Keratinocyte (primary cell): Measurements from ENCODE around the gene GPR176. TPM values are rescaled to one million over a fixed set of nuclear protein-coding genes. Genes with fewer than 3 reads are reported as not detected.

Experiments
- DNase-seq: peaks from one replicate; pipeline ENCODE4 v3.0.0-alpha.2; 2011; ENCODE audit warnings: low read depth, missing footprints, low spot score
- FAIRE-seq: peaks from 2 replicates; lab custom pipeline; 2011; peaks lifted over from hg19 to GRCh38; lab: Jason Lieb, UNC
- H2AFZ ChIP-seq: 2 replicates; pipeline ENCODE4 v1.6.0; 2012; ENCODE audit warnings: low read length, control low read depth, inconsistent platforms; ENCODE audit not compliant: control insufficient read depth
- H3K27ac ChIP-seq: 2 replicates; pipeline ENCODE4 v1.5.1; 2011; ENCODE audit warnings: low read length; ENCODE audit not compliant: control insufficient read depth, insufficient read depth
- H3K27me3 ChIP-seq: 3 replicates; pipeline ENCODE4 v1.6.0; 2011; ENCODE audit warnings: low read length; ENCODE audit not compliant: control insufficient read depth, insufficient read depth; ENCODE audit errors: extremely low read depth
- H3K36me3 ChIP-seq, 2 experiments: 2 replicates in 1 of 2; 3 replicates in 1 of 2; pipeline ENCODE4 v1.5.1; 2011; ENCODE audit warnings: low read length in 2 of 2, mild to moderate bottlenecking in 1 of 2; ENCODE audit not compliant: control insufficient read depth in 2 of 2, insufficient read depth in 2 of 2; ENCODE audit errors: extremely low read depth in 1 of 2
- H3K4me1 ChIP-seq: 3 replicates; pipeline ENCODE4 v1.5.1; 2011; ENCODE audit warnings: low read length; ENCODE audit not compliant: control insufficient read depth, insufficient read depth; ENCODE audit errors: extremely low read depth
- H3K4me2 ChIP-seq: 3 replicates; pipeline ENCODE4 v1.6.0; 2011; ENCODE audit warnings: low read depth, low read length; ENCODE audit not compliant: control insufficient read depth, insufficient read depth; ENCODE audit errors: extremely low read depth
- H3K4me3 ChIP-seq, 3 experiments: fragments of 200-600 bp in 1 of 3; sonication (generic) in 1 of 3; 2 replicates in 2 of 3; 3 replicates in 1 of 3; pipeline ENCODE4 v1.5.1; 2011 to 2016; ENCODE audit warnings: low read length in 3 of 3, mild to moderate bottlenecking in 3 of 3, control low read depth in 2 of 3, inconsistent platforms in 1 of 3, low read depth in 1 of 3, mixed read lengths in 1 of 3, mixed run types in 1 of 3, moderate library complexity in 1 of 3; ENCODE audit not compliant: control insufficient read depth in 2 of 3, insufficient read depth in 2 of 3; ENCODE audit errors: extremely low read depth in 1 of 3
- H3K79me2 ChIP-seq: 2 replicates; pipeline ENCODE4 v1.6.0; 2012; ENCODE audit warnings: low read length; ENCODE audit not compliant: control insufficient read depth, insufficient read depth
- H3K9ac ChIP-seq: 3 replicates; pipeline ENCODE4 v1.6.0; 2011; ENCODE audit warnings: low read length; ENCODE audit not compliant: control insufficient read depth, insufficient read depth; ENCODE audit errors: extremely low read depth
- H3K9me1 ChIP-seq: 3 replicates; pipeline ENCODE4 v1.6.0; 2011; ENCODE audit warnings: low read length; ENCODE audit not compliant: control insufficient read depth, insufficient read depth; ENCODE audit errors: extremely low read depth
- H3K9me3 ChIP-seq: 2 replicates; pipeline ENCODE4 v1.5.1; 2012; ENCODE audit warnings: low read depth, low read length; ENCODE audit not compliant: control insufficient read depth
- H4K20me1 ChIP-seq: 3 replicates; pipeline ENCODE4 v1.6.0; 2011; ENCODE audit warnings: low read length; ENCODE audit not compliant: control insufficient read depth, insufficient read depth; ENCODE audit errors: extremely low read depth
- EZH2 ChIP-seq: IDR thresholded peaks from one replicate; pipeline ENCODE4 v1.6.1; 2012; ENCODE audit warnings: inconsistent platforms, mild to moderate bottlenecking, low read length, moderate library complexity
- dilution Hi-C: fragments of 300-500 bp; cut with MboI; formaldehyde crosslinking; loops from one replicate; pipeline ENCODE4 v1.7.0; 2020; ENCODE audit warnings: low sequenced_read_pairs; ENCODE audit not compliant: extremely low pct_ligation_motif_present
- polyA plus RNA-seq, 5 experiments: library from polyadenylated mRNA; depleted of rRNA in 3 of 5; stranded (reverse) in 3 of 5; stranded (forward) in 1 of 5; unstranded in 1 of 5; fragments of >200 nt; gene quantifications; 1 replicate in 1 of 5; 2 replicates in 3 of 5; 3 replicates in 1 of 5; pipeline versions ENCODE4 v1.2.1 to v1.2.3, GENCODE V29; 2011 to 2012; ENCODE audit warnings: missing spikeins in 2 of 5, low read depth in 1 of 5, low replicate concordance in 1 of 5
- TF ChIP-seq, protein P1 (sequence below), 3 experiments: IDR thresholded peaks in 1 of 3; conservative IDR thresholded peaks in 1 of 3; optimal IDR thresholded peaks in 1 of 3; 2 replicates in 2 of 3; 3 replicates in 1 of 3; pipeline versions ENCODE3 to v1.5.1; 2011; ENCODE audit warnings: low read length in 3 of 3, mild to moderate bottlenecking in 3 of 3, moderate library complexity in 2 of 3, control low read depth in 1 of 3, inconsistent platforms in 1 of 3; ENCODE audit not compliant: insufficient read depth in 2 of 3; ENCODE audit errors: extremely low read depth in 1 of 3

Gene GPR176
- polyA plus RNA-seq, 1 donor (not counting 4 experiments of a cell fraction or from before 2014, with no cell fraction given) = 12.5 TPM

DNA sequence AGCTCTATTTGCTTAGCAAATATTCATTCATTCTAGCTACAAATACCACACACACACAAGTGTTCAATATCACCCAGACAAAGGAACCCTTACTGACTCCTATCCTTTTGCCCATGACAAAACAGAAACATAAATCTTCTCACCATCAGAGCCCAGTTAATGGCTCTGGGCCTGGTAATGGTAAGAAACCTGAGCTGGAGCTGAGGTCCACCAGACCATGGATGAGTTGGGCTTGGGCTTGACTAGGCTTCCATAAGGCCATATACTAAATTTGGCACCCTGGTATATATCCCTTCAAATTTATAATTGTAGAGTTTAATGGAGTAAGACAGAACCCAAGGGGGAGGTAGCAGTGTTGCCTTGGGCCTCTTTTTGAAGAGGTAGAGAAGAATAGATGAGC, 29.4 kb downstream of the GPR176 start:
- Histone ChIP-seq H3K9me3 (no peaks in the 10 kb centered on the region), H3K4me2 (no peak overlapping the region), H4K20me1 (no peaks in the 10 kb centered on the region), H3K79me2 (no peaks in the 10 kb centered on the region), H3K27ac (no peak overlapping the region), H3K36me3 (no peaks in the 10 kb centered on the region), H3K9ac (no peak overlapping the region), H3K27me3 (no peaks in the 10 kb centered on the region), H3K4me1 (peaks cover 14% of the 10 kb centered on the region), H2AFZ (no peak overlapping the region), H3K4me3 (no peak overlapping the region), H3K9me1 (no peaks in the 10 kb centered on the region)
- DNase-seq = no peak
- dilution Hi-C loops = no loop called here
- TF ChIP-seq, protein P1, sequence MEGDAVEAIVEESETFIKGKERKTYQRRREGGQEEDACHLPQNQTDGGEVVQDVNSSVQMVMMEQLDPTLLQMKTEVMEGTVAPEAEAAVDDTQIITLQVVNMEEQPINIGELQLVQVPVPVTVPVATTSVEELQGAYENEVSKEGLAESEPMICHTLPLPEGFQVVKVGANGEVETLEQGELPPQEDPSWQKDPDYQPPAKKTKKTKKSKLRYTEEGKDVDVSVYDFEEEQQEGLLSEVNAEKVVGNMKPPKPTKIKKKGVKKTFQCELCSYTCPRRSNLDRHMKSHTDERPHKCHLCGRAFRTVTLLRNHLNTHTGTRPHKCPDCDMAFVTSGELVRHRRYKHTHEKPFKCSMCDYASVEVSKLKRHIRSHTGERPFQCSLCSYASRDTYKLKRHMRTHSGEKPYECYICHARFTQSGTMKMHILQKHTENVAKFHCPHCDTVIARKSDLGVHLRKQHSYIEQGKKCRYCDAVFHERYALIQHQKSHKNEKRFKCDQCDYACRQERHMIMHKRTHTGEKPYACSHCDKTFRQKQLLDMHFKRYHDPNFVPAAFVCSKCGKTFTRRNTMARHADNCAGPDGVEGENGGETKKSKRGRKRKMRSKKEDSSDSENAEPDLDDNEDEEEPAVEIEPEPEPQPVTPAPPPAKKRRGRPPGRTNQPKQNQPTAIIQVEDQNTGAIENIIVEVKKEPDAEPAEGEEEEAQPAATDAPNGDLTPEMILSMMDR (optimal IDR thresholded peaks at IDR 0.05 in 1 of 3, IDR thresholded peaks at IDR 0.05 in 1 of 3, conservative IDR thresholded peaks at IDR 0.05 in 1 of 3; ENCODE audit: extremely low read depth in 1 of 3, insufficient read depth in 2 of 3, low read length in 3 of 3) = no peak
- no peak for TF ChIP-seq EZH2
- no peak for FAIRE-seq

DNA sequence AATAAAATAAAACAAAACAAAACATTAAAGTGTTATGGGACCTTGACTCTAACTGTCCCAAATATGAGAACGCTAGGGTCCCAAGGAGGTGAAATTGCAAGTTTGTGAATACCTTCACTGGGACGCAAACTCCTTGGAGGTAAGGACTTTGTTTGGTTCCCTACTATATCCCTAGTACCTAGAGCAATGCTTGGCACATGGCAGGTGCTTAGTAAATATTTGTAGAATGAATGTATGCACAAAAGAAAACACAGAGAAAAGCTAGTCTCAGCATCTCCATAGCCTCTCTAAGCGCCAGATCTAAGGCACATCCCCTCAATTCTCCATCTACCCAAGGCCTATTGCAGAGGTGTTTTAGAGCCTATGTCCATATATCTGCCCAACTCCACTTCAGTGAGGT, 30.5 kb downstream of the GPR176 start:
- no peak overlapping the region for H3K27ac ChIP-seq
- no peak for DNase-seq
- H3K9me1 ChIP-seq = no peaks in the 10 kb centered on the region
- H3K27me3 ChIP-seq = no peaks in the 10 kb centered on the region
- H3K4me2 ChIP-seq = no peak overlapping the region
- no peaks in the 10 kb centered on the region for H3K79me2 ChIP-seq
- no peak overlapping the region for H3K4me3 ChIP-seq
- TF ChIP-seq, protein P1 (optimal IDR thresholded peaks at IDR 0.05 in 1 of 3, IDR thresholded peaks at IDR 0.05 in 1 of 3, conservative IDR thresholded peaks at IDR 0.05 in 1 of 3; ENCODE audit: extremely low read depth in 1 of 3, insufficient read depth in 2 of 3, low read length in 3 of 3) = no peak
- TF ChIP-seq EZH2 = no peak
- no peak overlapping the region for H3K9ac ChIP-seq
- FAIRE-seq = no peak
- no peaks in the 10 kb centered on the region for H3K36me3 ChIP-seq
- H3K9me3 ChIP-seq = no peaks in the 10 kb centered on the region
- peaks cover 14% of the 10 kb centered on the region for H3K4me1 ChIP-seq
- H2AFZ ChIP-seq = no peak overlapping the region
- dilution Hi-C loops = no loop called here
- H4K20me1 ChIP-seq = no peaks in the 10 kb centered on the region
